Germinal center (tissue), 1 donor: ENCODE results near the gene COL10A1.

Experiments used
- DNase-seq: peaks from one replicate; pipeline ENCODE4 v3.0.0; 2012; ENCODE audit warnings: mixed read lengths, low spot score

COL10A1 gene

GRCh38 chr6:116083052-116083451, 42.9 kb downstream of the COL10A1 start:
- DNase-seq = no peak

GRCh38 chr6:116078945-116079344, 47.0 kb downstream of the COL10A1 start:
- no peak for DNase-seq

- no peak for DNase-seq
These were observed 47.4 kb downstream of the COL10A1 start for GRCh38 chr6:116078522-116078921.

DNA sequence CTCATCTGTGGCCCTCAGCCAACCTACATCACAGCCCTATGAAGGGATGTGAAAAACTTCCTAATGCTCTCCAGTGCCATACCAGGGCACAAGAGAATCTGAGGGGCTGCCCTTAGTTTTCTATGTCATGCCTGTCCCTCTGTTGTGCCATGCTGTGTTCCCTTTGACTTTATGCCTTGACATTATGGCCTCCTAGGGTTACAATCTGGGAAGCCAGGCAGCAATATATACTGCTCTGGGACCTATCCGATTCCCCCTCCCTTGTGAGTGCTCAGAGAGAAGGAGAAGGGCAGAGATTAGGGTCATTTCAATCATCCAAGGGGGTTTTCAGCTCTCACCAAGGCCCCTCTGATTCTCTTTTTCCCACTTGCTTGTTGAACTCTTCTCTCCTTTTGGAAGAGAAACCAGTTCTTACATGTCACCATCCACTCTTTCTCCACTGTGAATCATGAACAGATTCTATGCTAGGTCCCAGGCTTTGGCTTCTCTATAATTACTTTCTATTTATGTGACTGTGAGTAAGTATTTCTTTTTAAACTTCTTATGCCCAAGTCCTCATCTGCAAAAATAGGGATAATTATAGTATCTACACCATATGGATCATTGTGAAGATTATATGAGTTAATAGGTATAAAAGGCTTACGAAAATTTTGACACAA, 51.1 kb downstream of the COL10A1 start:
- no peak for DNase-seq

- DNase-seq = no peak
These were observed 52.0 kb downstream of the COL10A1 start for GRCh38 chr6:116073765-116074440.

- DNase-seq = no peak
These were observed 53.6 kb downstream of the COL10A1 start for GRCh38 chr6:116072368-116072767.

DNA sequence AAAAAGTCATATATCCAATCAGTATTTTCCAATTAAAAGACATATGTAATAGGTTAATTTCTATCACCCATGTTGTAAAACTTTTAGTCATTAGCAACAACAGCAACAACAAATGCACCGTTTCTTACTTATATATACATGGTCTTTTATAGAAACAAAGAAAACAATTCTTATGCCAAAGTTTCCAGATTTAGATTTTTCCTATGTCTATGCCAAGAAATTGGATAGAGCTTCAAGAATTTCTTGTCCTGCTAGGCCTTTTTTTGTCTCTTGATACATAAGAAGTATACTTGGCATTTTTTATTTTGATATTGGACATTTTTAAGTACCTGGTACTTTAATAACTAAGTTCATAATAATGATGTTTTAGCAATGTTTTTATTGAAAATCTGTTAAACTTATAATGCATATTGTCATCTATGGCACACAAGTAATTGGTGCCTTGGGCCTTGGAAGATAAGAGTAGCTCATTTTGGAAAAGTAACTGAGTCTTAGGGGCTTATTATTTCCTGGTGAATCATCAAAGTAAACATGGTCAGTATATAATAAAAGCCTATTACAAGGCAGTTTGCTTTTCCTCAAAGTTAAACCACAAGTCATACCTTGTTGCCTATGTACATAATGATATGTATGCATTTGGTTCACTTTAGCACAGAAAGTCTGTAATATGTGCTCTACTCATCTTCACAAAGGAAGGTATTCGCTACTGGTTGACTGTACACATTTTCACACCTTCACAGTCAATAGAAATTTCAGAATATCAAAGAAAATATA, 55.1 kb downstream of the COL10A1 start:
- DNase-seq = no peak

DNA sequence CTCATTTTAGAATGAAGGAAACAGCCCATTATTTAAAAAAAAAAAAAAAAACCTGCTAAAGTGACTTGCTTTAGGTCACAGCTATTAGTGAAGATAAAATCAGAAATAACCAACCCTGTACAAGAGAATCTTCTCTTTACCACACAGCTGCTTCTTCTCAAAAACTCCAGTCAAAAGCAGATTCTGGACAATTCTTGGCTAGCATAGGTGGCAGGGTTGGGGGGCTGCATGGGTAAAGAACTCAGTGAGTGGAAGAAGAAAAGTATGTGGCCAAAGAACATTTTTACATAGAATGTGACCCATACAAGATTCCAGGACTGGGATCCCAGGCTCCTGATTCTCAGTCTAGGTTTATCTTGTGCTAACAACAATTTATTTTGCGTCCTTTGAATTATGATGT, 55.8 kb downstream of the COL10A1 start:
- DNase-seq = no peak
